ENCODE results near the gene ZDHHC5.

ZDHHC5 gene

DNA sequence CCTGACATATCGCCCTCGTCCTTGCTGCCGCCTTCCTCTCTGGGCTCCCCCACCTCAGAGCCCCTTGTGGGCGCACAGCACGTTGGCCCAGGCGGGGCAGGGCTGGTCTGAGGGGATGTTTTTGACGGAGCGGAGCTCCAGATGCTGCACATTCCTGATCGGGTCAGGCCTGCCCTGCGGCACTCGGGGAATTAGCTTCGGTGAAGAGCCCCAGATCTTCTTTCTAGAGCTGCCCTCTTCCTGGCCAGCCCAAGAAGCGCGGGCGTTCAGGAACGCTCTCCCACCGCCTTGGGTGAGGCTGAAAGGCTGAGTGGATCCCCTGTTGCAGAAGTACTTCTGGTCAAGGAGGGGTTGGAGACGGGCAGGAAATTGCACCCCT is 30.3 kb upstream of the ZDHHC5 start:
- peak overlapping the region; percentile 96 to 100 (median 98) for H3K27ac Mint-ChIP-seq
- H3K36me3 Mint-ChIP-seq (ENCODE audit: low read depth) = peaks cover 12% of the 10 kb centered on the region
- H3K9me3 Mint-ChIP-seq = no peaks in the 10 kb centered on the region
- H3K4me3 Mint-ChIP-seq = peak overlapping the region; percentile 89 to 95 (median 94)
- H3K27me3 Mint-ChIP-seq (ENCODE audit: low read depth) = peaks cover 4% of the 10 kb centered on the region
- TF ChIP-seq, protein P1, sequence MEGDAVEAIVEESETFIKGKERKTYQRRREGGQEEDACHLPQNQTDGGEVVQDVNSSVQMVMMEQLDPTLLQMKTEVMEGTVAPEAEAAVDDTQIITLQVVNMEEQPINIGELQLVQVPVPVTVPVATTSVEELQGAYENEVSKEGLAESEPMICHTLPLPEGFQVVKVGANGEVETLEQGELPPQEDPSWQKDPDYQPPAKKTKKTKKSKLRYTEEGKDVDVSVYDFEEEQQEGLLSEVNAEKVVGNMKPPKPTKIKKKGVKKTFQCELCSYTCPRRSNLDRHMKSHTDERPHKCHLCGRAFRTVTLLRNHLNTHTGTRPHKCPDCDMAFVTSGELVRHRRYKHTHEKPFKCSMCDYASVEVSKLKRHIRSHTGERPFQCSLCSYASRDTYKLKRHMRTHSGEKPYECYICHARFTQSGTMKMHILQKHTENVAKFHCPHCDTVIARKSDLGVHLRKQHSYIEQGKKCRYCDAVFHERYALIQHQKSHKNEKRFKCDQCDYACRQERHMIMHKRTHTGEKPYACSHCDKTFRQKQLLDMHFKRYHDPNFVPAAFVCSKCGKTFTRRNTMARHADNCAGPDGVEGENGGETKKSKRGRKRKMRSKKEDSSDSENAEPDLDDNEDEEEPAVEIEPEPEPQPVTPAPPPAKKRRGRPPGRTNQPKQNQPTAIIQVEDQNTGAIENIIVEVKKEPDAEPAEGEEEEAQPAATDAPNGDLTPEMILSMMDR (IDR thresholded peaks at IDR 0.05; ENCODE audit: unreplicated experiment in 3 of 3) = no peak
- H3K4me1 Mint-ChIP-seq = peaks cover 31% of the 10 kb centered on the region

DNA sequence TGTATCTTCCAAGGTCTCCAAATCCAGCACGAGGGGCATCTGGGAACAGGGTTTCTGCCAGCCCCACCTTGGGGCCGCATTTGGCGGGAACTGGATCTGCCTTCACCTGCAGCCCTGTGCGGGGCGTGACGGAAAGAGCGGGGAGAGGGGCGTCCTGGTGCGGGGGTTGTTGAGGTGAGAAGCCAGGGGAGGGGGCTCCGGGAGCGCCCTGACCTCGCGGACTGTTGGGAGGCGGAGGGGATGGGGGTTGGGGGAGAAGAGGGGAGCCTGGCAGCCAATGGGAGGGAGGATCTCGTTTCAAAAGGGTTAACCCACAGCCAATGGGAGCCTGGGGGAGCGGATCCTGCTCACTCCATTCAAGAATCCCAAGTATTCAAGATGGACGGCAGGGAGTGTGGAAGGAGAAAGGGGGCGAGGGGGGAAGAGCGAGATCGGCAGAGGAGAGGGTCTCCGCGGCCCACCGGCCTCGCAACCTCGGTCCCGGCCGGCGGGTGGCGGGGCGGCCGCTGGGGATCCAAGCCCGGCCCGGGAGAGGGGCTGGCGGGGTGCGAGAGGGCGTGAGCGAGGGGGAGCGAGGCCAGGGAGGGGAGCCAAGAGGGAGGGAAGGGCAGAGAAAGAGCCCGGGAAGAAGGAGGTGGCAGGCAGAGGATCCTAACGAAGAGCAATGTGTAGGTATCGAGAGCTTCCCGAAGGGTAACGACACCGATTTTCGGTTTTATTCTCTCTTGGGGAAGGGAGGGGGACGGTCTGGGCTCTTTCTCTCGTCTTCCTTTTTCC is 29.7 kb upstream of the ZDHHC5 start:
- Mint-ChIP-seq H3K4me1 (peaks cover 36% of the 10 kb centered on the region), H3K27ac (peak overlapping the region; percentile 96 to 100 (median 98)), H3K36me3 (ENCODE audit: low read depth) (peaks cover 13% of the 10 kb centered on the region), H3K9me3 (no peaks in the 10 kb centered on the region), H3K4me3 (peak overlapping the region; percentile 89 to 95 (median 94)), H3K27me3 (ENCODE audit: low read depth) (peaks cover 4% of the 10 kb centered on the region)
- TF ChIP-seq, protein P1 (IDR thresholded peaks at IDR 0.05; ENCODE audit: unreplicated experiment in 3 of 3) = no peak

DNA sequence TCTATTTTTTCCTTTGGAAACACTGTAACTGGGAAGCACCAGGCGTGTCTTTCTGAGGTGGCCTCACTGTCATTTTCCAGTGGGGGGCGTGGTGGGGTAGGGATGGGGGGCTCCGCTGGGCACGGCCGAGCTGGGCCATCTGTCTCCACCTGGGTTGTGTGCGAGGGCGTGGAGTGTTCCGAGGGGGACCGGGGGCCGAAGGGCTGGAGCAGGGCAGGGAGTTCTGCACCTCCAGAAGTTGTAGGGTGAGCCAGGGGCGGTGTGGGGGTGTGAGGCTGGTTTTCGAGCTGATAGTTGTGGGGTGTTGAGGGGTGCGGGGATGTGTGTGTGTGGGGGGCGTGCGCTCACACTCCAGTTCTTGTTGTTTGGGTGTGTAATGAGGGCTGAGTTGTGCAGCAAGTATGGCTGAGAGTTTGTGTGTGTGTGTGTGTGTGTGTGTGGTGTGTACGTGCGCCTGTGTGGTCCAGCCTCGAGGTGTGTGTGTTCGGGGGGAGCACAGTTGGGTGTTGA is 29.0 kb upstream of the ZDHHC5 start:
- no peaks in the 10 kb centered on the region for H3K9me3 Mint-ChIP-seq
- peaks cover 42% of the 10 kb centered on the region for H3K4me1 Mint-ChIP-seq
- peak overlapping the region; percentile 96 to 100 (median 98) for H3K27ac Mint-ChIP-seq
- peaks cover 19% of the 10 kb centered on the region for H3K36me3 Mint-ChIP-seq (ENCODE audit: low read depth)
- H3K4me3 Mint-ChIP-seq = peak overlapping the region; percentile 89 to 95 (median 94)
- TF ChIP-seq, protein P1 (IDR thresholded peaks at IDR 0.05; ENCODE audit: unreplicated experiment in 3 of 3) = no peak
- peaks cover 4% of the 10 kb centered on the region for H3K27me3 Mint-ChIP-seq (ENCODE audit: low read depth)

DNA sequence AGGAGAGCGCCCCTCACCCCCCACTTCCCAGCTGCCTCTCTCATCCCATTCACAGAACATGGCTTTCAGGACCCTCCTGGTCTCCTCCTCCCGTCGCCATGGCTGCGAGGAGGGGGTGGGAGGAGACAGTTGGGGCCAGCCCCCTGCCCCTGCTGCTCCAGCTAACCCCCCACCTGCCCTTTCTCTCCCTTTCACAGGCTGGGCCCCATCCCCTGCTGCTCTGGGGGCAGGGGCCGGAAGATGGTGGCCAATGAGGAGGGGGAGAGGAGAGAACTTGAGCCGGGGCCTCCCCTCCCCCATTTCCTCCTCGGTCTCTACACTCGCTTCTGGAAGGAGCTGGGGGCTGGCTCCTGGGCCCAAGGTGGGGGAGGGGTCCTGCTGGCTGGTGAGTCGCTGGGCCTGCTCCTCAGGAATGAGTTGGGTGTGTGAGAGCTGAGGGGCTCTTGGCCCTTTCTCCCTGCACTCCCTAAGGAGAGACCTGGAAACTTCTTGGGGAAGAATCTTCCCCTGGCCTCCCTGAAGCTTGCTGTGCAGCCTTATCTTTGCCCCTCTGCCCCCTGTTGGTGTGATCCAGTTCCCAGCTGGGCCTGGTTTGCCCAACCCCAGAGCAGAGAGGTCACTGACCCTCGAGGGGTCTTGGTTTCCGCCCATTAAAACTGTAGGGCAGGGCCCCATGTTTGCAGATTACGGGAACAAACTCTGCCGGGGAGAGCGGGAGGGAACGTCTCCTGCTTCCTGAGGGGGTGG is 28.4 kb upstream of the ZDHHC5 start:
- Mint-ChIP-seq H3K4me3 (peak overlapping the region; percentile 89 to 95 (median 94)), H3K36me3 (ENCODE audit: low read depth) (peaks cover 21% of the 10 kb centered on the region), H3K27me3 (ENCODE audit: low read depth) (peaks cover 4% of the 10 kb centered on the region), H3K9me3 (no peaks in the 10 kb centered on the region), H3K27ac (peak overlapping the region; percentile 96 to 100 (median 98)), H3K4me1 (peaks cover 46% of the 10 kb centered on the region)
- TF ChIP-seq, protein P1 (IDR thresholded peaks at IDR 0.05; ENCODE audit: unreplicated experiment in 3 of 3) = no peak

DNA sequence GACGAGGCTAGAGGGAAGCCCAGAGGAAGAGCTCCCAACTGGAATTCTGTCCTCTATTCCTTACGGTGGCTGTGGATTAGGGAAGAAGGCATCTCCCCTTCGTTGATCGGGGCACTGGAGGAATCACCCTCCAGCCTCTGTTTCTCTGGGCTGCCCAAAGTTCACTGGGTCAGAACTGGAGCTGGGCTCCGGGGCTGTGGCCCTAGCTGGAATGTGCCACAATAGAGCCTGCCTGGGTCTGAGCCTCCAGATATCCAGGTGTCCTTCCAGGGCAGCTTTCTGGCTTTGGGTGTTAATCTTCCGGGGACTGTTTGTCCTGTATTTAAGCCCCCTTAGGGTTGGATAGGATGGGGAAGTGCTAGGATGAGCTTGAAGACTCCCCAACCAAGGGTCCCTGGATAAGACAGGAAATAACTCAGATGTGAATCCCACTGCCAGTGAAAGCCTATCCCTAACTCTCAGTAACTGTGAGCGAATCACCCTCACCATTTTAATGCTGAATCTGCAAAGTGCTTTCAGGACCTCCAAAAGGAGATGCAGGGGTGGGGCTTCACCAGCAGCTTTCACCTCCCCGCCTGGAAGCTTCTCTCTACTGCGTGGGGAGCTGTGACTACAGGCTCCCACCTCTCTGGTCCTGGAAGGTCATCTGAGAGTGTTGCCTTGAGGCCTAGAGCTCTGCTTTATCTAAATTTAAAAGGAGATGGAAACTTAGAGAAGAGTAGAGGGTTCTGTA is 27.7 kb upstream of the ZDHHC5 start:
- peak overlapping the region; percentile 89 to 95 (median 94) for H3K4me3 Mint-ChIP-seq
- H3K4me1 Mint-ChIP-seq = peaks cover 53% of the 10 kb centered on the region
- H3K27ac Mint-ChIP-seq = peak overlapping the region; percentile 96 to 100 (median 98)
- peaks cover 4% of the 10 kb centered on the region for H3K27me3 Mint-ChIP-seq (ENCODE audit: low read depth)
- no peaks in the 10 kb centered on the region for H3K9me3 Mint-ChIP-seq
- peaks cover 21% of the 10 kb centered on the region for H3K36me3 Mint-ChIP-seq (ENCODE audit: low read depth)
- TF ChIP-seq, protein P1 (IDR thresholded peaks at IDR 0.05; ENCODE audit: unreplicated experiment in 3 of 3) = no peak
